Measurements from ENCODE around the gene CLRN3. TPM values are rescaled to one million over a fixed set of nuclear protein-coding genes. Genes with fewer than 3 reads are reported as not detected.

Gene CLRN3
- total RNA-seq, 1 experiment from 2014 or later: not detected

GRCh38 chr10:127849921-127850320, 42.8 kb downstream of the CLRN3 start:
- no peak for TF ChIP-seq CTCF (conservative IDR thresholded peaks at IDR 0.05)
- no peak for TF ChIP-seq EZH2 (IDR thresholded peaks at IDR 0.05; ENCODE audit: low read depth)
- H3K79me2 ChIP-seq (ENCODE audit: low read depth): no peaks in the 10 kb centered on the region
- DNase-seq: no peak
- CTCF ChIA-PET: no interaction called here
- H3K9me2 ChIP-seq (ENCODE audit: insufficient read depth): no peaks in the 10 kb centered on the region
- peaks cover 33% of the 10 kb centered on the region; the same call in 1 of the 2 replicates for H3K27me3 ChIP-seq (ENCODE audit: insufficient read depth, low read depth)
- no TSS peak for BruUV-seq (replicated peaks)
- H4K20me1 ChIP-seq (ENCODE audit: insufficient read depth): no peaks in the 10 kb centered on the region
- H3K9me3 ChIP-seq (ENCODE audit: insufficient read depth, low read depth): no peaks in the 10 kb centered on the region
- no peak overlapping the region for H3K4me2 ChIP-seq
- intact Hi-C loops (cut with micrococcal nuclease; ENCODE audit: unreplicated experiment): loop anchor here (5.0 kb wide), 1 partner anchor 133 kb away; no protein-coding TSS in a partner anchor
- H3F3A ChIP-seq (ENCODE audit: insufficient read depth, low read depth): no peaks in the 10 kb centered on the region
- POLR2A ChIA-PET (ENCODE audit: unreplicated experiment): interaction anchor here (0.6 kb wide), 1 partner anchor 39 kb away, joined by 17 read pairs; no protein-coding TSS in a partner anchor
- H3K36me3 ChIP-seq (ENCODE audit: low read depth): no peaks in the 10 kb centered on the region
- H3K4me1 ChIP-seq (replicated peaks; ENCODE audit: insufficient read depth): no peaks in the 10 kb centered on the region
- H3K27ac ChIP-seq: no peak overlapping the region
- no peak overlapping the region for H3K4me3 ChIP-seq
- H2AFZ ChIP-seq: no peak overlapping the region

GRCh38 chr10:127849224-127849623, 43.5 kb downstream of the CLRN3 start:
- intact Hi-C loops (cut with micrococcal nuclease; ENCODE audit: unreplicated experiment): no loop called here

GRCh38 chr10:127848226-127848625, 44.5 kb downstream of the CLRN3 start:
- intact Hi-C loops (cut with micrococcal nuclease; ENCODE audit: unreplicated experiment): no loop called here
- CTCF ChIA-PET: no interaction called here
- no peaks in the 10 kb centered on the region for H3K9me2 ChIP-seq (ENCODE audit: insufficient read depth)

More at GRCh38 chr10:127849224-127849623, 43.5 kb downstream of the CLRN3 start:
- Histone ChIP-seq H4K20me1 (ENCODE audit: insufficient read depth) (no peaks in the 10 kb centered on the region), H3K36me3 (ENCODE audit: low read depth) (no peaks in the 10 kb centered on the region), H3K9me3 (ENCODE audit: insufficient read depth, low read depth) (no peaks in the 10 kb centered on the region), H3K4me3 (no peak overlapping the region), H3K4me2 (no peak overlapping the region), H2AFZ (no peak overlapping the region), H3K9me2 (ENCODE audit: insufficient read depth) (no peaks in the 10 kb centered on the region), H3F3A (ENCODE audit: insufficient read depth, low read depth) (no peaks in the 10 kb centered on the region), H3K27me3 (ENCODE audit: insufficient read depth, low read depth) (peaks cover 40% of the 10 kb centered on the region; the same call in 1 of the 2 replicates), H3K79me2 (ENCODE audit: low read depth) (no peaks in the 10 kb centered on the region), H3K4me1 (replicated peaks; ENCODE audit: insufficient read depth) (no peaks in the 10 kb centered on the region), H3K27ac (no peak overlapping the region)
- ChIA-PET POLR2A (ENCODE audit: unreplicated experiment) (no interaction called here), CTCF (no interaction called here)
- DNase-seq: no peak
- TF ChIP-seq CTCF (conservative IDR thresholded peaks at IDR 0.05) (no peak), EZH2 (IDR thresholded peaks at IDR 0.05; ENCODE audit: low read depth) (no peak)
- BruUV-seq (replicated peaks): no TSS peak

More at GRCh38 chr10:127848226-127848625, 44.5 kb downstream of the CLRN3 start:
- H3K9me3 ChIP-seq (ENCODE audit: insufficient read depth, low read depth): no peaks in the 10 kb centered on the region
- H3K4me2 ChIP-seq: no peak overlapping the region
- no peaks in the 10 kb centered on the region for H3K79me2 ChIP-seq (ENCODE audit: low read depth)
- H4K20me1 ChIP-seq (ENCODE audit: insufficient read depth): no peaks in the 10 kb centered on the region
- no peak overlapping the region for H3K27ac ChIP-seq
- BruUV-seq (replicated peaks): no TSS peak
- H3K4me1 ChIP-seq (replicated peaks; ENCODE audit: insufficient read depth): no peaks in the 10 kb centered on the region
- POLR2A ChIA-PET (ENCODE audit: unreplicated experiment): no interaction called here
- no peak overlapping the region for H2AFZ ChIP-seq
- peaks cover 50% of the 10 kb centered on the region for H3K27me3 ChIP-seq (ENCODE audit: insufficient read depth, low read depth)
- no peak for DNase-seq
- no peaks in the 10 kb centered on the region for H3F3A ChIP-seq (ENCODE audit: insufficient read depth, low read depth)
- TF ChIP-seq EZH2 (IDR thresholded peaks at IDR 0.05; ENCODE audit: low read depth) (no peak), CTCF (conservative IDR thresholded peaks at IDR 0.05) (no peak)
- H3K4me3 ChIP-seq: no peak overlapping the region
- no peaks in the 10 kb centered on the region for H3K36me3 ChIP-seq (ENCODE audit: low read depth)

Data from PC-9 (cell line).